ENCODE data around the gene FAM117B.
"Not testable (repeated sequence)": the region's sequence is repeated elsewhere in the genome, so short reads cannot be mapped to it uniquely, and the experiment has no call there.

FAM117B gene

DNA sequence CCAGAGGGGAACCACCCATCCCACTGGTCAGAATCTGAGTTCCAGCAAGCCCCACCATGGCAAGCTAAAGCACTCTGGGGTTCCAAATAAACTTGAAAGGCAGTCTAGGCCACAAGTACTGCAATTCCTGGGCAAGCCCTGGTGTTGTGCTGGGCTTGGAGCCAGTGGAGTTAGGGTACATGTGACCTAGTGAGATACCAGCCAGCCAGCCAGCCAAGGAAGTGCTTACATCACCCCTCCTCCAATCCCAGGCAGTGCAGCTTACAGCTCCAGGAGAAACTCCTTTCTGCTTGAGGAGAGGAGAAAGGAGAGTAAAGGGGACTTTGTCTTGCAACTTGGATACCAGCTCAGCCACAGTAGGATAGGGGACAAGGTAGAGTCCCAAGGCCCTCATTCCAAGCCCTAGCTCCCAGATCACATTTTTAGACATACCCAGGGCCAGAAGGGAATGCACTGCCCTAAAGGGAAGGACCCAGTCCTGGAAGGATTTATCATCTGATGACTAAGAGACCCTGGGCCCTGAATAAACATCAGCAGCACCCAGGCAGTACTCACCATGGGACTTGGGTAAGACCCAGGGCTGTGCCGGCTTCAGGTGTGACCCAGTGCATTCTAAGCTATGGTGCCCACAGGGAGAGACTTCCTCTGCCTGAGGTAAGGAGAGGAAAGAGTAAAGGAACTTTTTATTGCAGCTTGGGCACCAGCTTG is 172.8 kb downstream of the FAM117B start:
- DNase-seq (ENCODE audit: insufficient read length, low spot score); FAIRE-seq: not testable (repeated sequence)

DNA sequence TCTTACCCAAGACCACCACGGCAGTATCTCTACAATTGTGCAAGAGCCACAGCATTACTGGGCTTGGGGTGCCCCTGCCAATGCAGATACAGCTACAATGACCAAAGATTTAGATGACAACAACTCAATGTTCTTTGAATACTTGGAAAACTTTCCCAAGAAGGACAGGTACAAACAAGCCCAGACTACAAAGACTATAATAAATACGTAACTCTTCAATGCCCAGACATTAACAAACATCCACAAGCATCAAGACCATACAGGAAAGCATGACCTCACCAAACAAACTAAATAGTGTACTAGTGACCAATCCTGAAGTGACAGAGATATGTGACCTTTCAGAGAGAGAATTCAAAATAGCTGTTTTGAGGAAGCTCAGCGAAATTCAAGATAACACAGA is 174.0 kb downstream of the FAM117B start:
- FAIRE-seq = peak; percentile 23
- DNase-seq (ENCODE audit: insufficient read length, low spot score) = no peak

DNA sequence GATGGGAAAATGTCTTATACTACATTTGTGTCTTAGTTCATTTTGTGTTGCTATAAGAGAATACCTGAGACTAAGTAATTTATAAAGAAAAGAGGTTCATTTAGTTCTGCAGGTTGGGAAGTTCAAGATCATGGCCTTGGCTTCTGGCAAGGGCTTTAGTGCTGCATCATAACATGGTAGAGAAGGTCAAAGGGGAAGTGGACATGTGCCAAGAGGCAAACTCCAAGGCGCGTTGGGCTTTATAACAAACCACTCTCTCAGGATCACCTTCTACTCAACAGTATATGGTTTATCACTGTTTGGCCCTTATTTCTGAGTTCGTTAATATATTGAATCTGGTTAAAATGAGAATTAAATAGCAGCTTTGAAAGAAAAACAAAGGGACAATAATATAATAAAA is 178.6 kb downstream of the FAM117B start:
- DNase-seq (ENCODE audit: insufficient read length, low spot score) = no peak
- no peak for FAIRE-seq

DNA sequence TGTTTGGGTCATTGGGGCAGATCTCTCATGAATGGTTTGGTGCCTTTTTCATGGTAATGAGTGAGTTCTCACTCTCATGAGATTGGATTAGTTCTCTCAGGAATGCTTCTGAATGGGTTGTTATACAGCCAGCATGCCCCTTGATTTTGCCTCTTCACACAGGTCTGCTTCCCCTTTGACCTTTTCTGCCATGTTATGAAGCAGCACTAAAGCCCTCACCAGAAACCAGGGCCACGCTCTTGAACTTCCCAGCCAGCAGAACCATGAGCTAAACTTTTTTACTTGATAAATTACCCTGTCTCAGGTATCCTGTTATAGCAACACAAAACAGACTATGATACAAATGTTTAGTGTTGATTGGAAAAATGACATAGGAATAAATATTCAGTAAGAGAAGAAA is 179.5 kb downstream of the FAM117B start:
- no peak for FAIRE-seq
- no peak for DNase-seq (ENCODE audit: insufficient read length, low spot score)

DNA sequence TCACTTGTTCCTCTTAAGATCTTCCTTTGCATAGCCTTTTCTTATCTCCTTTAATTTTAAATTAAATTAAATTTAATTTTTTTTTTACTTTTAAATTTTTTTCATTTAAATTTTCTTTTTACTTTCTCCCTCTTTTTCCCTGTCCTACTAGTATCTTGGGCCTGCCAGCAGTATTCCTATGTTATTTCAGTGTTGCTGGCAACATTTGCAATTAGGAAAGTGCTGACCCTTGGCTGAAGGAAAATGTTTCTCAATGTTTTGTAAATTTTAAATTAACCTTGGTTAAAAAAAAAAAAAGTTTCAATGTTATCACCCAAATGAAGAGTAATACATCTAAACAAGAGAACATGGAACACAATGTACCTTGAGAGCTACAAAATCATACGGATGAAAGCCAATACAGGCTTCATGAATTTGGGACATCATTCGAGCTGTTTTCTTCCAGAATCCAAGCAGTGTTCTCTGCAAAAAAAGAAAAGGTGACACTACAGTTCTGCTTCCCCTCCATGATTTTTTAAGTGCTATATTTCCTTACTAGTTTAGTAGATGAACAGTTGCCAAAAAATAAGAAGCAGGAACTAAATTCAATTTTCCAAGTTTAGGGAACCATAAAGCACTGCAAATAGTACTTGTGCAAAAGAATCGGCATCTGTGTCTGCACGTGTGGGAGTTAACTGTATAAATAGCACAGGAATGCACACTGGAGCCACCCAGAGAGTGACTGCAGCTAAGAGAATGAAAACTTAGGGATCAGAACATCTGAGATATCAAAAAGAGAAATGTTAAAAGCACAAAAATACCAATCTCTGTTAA is 181.0 kb downstream of the FAM117B start:
- DNase-seq (ENCODE audit: insufficient read length, low spot score) (no peak), FAIRE-seq (no peak)

DNA sequence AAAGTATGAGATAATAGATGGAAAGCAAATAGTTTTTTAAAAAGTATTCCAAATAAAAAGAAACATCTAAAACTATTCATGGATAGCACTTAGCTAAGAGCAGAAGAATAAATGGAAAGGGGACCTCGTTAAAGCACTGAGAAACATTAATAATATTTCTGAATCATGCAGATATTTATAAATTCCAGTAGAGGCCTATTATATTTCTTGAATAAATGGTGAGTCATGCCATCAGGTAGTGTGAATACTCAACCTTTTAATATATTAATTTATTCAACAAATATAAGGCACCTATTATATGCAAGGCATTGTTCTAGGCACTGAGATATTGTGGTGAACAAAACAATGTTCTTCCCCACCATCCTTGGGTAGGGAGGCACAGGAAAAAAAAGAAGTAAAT is 183.0 kb downstream of the FAM117B start:
- no peak for FAIRE-seq
- no peak for DNase-seq (ENCODE audit: insufficient read length, low spot score)

DNA sequence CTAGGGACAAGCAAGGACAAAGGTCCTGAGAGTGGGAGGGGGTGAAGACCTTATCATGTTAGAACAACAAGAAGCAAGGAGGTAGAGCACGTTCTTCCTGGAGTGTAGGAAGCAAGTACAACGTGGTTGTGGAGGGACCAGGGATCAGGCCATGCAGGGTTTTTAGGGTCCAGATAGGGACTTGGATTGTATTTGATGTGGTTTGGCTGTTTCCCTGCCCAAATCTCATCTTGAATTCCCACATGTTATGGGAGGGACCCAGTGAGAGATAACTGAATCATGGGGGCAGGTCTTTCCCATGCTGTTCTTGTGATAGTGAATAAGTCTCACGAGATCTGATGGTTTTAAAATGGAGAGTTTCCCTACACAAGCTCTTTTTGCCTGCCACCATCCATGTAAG is 183.6 kb downstream of the FAM117B start:
- no peak for DNase-seq (ENCODE audit: insufficient read length, low spot score)
- FAIRE-seq = no peak
